CD1c-positive myeloid dendritic cell (primary cell): Measurements from ENCODE around the gene SPON1.
A peak's percentile ranks its signal among the peaks of the same experiment; 100 is the strongest.

Source experiments
- DNase-seq: peaks from one replicate; pipeline ENCODE4 v3.0.0-alpha.2; 2016; ENCODE audit errors: extremely low spot score

Gene SPON1

DNA sequence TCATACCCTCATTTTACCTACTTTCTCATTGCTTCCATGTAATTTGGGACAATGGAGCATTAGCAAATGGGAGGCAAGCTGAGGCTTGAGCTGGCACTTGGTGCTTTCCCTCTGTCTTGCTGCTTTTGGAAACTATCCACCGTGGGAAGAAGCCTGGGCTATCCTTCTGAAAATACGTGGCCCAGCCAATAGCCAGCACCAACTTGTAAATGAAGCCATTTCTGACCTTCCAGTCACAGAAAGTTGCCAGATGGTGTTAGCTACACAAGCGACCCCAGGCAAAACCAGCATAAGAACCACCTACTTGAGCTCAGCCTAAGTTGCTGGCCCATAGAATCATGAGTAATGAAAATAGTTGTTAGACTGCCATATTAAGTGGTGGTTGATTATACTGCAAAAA, 18.5 kb upstream of the SPON1 start:
- DNase-seq: no peak

- no peak for DNase-seq
Measured at GRCh38 chr11:13944911-13945425, 17.6 kb upstream of the SPON1 start.

GRCh38 chr11:13947379-13947778, 15.1 kb upstream of the SPON1 start:
- no peak for DNase-seq

GRCh38 chr11:13949876-13950275, 12.6 kb upstream of the SPON1 start:
- DNase-seq: no peak

- DNase-seq: peak; percentile 54
Measured at GRCh38 chr11:13952221-13952620, 10.3 kb upstream of the SPON1 start.

- no peak for DNase-seq
Measured at GRCh38 chr11:13952668-13953067, 9.9 kb upstream of the SPON1 start.

- DNase-seq: no peak
Measured at GRCh38 chr11:13954591-13954990, 7.9 kb upstream of the SPON1 start.

DNA sequence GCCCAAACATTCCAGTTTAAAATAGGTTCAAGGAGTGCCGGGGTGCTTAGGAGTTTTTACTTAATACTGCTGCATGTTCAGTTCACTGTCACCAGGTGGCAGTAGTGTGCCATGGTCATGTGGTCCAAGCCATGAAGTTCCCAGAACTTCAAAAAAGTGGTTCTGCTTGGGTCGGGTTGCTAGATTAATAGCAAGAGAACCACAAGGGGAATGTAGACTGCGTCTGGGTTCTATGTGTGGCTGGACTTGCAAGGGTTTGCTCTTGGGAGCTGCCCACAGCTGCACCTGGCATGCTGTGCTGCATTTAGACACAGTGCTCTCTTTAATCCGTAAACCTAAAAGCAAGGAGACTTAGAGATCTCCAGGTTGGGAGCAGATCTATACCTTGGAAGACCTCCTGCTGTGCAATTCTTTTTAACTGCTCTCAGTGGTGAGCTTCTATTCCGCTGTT, 6.5 kb upstream of the SPON1 start:
- peak; percentile 83 for DNase-seq

- DNase-seq: no peak
Measured at GRCh38 chr11:13956988-13957387, 5.5 kb upstream of the SPON1 start.

- DNase-seq: no peak
Measured at GRCh38 chr11:13958641-13959400, 3.7 kb upstream of the SPON1 start.

DNA sequence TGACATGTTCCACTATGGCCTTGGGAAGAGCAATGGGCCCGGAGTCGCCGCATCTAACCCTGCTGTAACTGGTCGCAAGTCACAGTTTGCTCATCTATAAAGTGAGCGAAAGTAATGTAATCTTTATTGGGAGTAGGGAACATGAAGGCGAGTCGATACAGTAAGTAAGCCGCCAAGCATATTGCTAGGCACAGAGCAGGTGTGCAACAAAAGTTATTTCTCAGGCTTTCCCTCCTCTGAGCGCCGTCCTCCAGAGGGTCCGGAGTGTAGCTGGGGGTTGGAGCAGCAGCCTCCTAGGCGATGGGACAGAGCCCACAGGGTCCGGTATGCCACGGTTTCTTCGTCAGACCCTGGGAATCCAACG, 343 bp upstream of the SPON1 start:
- DNase-seq: no peak

DNA sequence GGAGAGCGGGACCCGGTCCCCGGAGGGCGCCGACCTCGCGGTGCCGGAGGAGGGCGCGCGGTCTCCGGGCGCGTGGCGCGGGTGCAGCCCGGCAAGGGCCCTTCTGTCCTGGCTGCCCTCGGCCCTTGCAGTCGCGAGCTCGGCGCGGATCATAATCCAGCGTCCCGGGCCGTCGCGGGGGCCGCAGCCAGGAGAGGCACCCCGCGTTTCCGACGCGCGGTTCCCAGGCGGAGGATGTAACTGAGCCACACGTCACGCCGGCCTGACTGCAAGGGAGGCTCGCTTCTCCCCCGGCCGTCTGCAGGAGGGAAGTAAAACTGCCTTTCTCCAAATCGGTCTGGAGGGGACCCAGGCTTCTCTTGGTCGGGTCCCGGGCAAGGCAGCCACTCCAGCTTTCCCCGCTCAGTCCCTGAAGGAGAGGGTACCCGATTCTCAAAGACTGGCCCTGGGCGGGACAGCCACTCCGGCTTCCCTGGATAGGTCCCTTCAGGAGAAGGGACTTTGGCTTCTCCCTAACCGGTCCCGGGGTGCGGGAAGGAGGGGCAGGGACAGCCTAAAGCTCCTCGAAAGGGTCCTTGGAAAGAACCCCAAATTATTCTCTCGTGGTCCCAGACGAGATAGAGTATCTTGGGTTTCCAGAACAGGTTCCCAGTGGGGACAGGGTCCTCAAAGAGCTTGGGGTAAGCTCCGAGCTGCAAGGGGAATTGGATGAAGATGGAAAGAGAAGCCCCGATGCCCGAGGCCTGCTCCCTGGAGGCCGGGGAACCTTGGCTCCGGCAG, 836 bp downstream of the SPON1 start:
- peak; percentile 10 for DNase-seq

GRCh38 chr11:13963949-13964770, 1.6 kb downstream of the SPON1 start:
- DNase-seq: no peak

- DNase-seq: no peak
Measured at GRCh38 chr11:13964771-13965074, 2.2 kb downstream of the SPON1 start.

- no peak for DNase-seq
Measured at GRCh38 chr11:13965337-13965736, 2.8 kb downstream of the SPON1 start.

DNA sequence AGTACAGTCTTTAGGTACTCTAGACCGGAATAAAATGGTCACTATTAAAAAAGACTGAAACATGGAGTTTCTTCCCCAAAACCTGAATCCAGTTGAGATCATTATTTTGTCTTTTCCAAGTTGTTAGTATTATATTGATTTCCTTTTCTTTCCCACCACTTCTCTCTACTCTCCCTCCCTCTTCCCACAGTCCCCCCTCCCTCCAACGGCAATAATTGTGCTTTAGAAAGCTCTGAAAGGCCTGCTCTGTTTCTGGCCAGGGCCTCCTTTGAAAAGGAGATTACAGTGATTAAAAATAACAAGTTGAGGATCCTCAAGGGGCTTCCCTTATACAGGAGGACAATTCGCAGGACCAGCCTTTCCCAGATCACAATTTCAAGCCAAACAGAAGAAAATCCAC, 3.5 kb downstream of the SPON1 start:
- no peak for DNase-seq

- no peak for DNase-seq
Measured at GRCh38 chr11:13966486-13966885, 4.0 kb downstream of the SPON1 start.

DNA sequence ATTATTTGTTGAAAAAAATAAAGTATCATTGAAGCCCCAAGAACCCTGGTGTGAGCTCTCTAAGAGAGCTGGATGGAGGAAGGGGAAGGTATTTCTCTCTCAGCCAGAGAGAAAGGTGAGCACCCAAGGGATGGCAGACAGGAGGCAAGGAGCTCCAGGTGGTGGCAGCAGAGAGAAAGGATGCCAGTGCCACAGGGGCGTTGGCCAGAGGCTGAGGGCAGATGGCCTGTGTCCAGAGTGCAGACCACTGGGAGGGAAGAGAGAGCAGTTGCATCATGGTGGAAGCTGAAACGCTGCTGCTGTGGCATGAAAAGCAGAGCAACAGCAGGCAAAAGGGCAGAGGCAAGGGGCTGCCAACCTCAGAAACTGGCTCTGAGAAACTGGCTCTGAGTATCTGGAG, 8.5 kb downstream of the SPON1 start:
- DNase-seq: no peak

DNA sequence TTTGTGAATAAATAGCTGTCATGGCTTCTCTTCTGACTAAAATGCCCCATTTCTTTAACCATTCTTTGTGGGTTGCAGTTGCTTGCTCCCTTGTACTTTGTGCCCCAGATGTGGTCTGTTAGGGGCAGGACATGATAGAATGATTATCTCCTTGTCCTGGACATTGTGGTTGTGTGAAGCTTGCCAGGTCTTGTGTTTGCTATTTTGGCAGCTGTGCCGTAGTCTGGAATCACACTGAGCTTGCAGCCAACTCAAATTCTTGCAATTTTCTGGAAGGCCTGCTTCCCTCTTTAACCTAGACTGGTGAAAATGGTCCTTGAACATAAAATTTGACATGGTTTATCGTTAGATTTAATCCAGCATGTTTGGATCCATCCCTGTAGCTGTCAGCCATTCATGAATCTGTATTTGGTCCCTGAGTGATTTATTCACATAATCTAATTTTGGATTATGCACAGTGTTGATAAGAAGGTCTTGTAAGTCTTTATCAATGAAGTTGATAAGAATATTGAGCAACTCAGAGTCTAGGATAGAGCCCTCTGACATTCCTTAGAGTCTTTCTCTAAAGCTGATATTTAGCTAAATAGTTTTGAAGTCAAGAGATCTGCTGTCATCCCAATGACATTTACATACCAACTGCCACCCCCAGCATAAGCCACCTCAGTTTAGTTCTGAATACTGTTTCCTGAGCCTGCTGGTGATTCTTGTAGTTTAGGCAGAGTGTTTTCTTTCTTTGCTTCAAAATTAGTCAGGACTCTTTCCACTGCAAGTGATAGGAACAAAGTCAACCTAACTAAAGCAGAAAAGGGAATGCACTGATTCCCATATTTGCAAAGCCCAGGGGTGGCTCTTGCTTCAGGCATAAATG, 9.8 kb downstream of the SPON1 start:
- no peak for DNase-seq

GRCh38 chr11:13972944-13973343, 10.4 kb downstream of the SPON1 start:
- DNase-seq: no peak

DNA sequence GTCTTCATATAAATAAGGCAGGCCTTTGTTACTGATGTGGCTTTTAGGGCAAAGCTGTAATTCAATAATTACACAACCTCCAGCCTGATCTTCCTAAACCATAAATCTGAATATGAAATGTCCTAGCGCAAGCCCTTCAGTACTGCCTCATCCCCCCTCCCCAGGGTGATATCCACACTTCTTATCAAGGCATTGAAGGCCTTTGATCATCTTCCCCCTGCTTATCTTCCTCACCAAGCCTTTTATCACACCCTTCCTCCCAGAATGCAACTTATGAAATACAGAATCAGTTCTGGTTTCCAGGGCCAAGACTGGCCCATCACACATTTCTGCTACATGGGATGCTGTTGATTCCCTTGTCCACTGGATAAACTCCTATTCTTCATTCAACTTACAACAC, 12.1 kb downstream of the SPON1 start:
- no peak for DNase-seq
